ENCODE data around the gene LRRN2.
"Not testable (repeated sequence)": the region's sequence is repeated elsewhere in the genome, so short reads cannot be mapped to it uniquely, and the experiment has no call there.

The LRRN2 gene

GRCh38 chr1:204571128-204571527 is 114.4 kb downstream of the LRRN2 start:
- no peak for DNase-seq

GRCh38 chr1:204570021-204570420 is 115.5 kb downstream of the LRRN2 start:
- DNase-seq, result not testable (repeated sequence)

GRCh38 chr1:204569478-204569877 is 116.1 kb downstream of the LRRN2 start:
- DNase-seq, result no peak

- DNase-seq, result no peak
These were observed 116.8 kb downstream of the LRRN2 start for GRCh38 chr1:204568576-204569315.

All from bone marrow (tissue), 2 donors.